Lower leg skin (tissue), 4 donors: ENCODE measurements around the gene RPL37. TPM values are rescaled to one million over a fixed set of nuclear protein-coding genes. Genes with fewer than 3 reads are reported as not detected.

Experiments used
- DNase-seq, 2 donors: peaks; one replicate each; pipeline ENCODE4 v3.0.0-alpha.2; 2019; ENCODE audit warnings: low spot score in 2 of 2
- H3K4me3 ChIP-seq: fragments of 200-600 bp; sonication (generic); 2 replicates; pipeline ENCODE4 v1.5.1; 2017; ENCODE audit warnings: mild to moderate bottlenecking, low read depth; ENCODE audit not compliant: poor library complexity, severe bottlenecking
- POLR2A ChIP-seq, 2 donors: fragments of 450-650 bp; IDR thresholded peaks; one replicate each; pipeline ENCODE4 v1.6.1; 2016 to 2017; ENCODE audit warnings: antibody characterized with exemption in 2 of 2, mild to moderate bottlenecking in 1 of 2, moderate library complexity in 1 of 2
- WGBS, 2 donors: methylation state at CpG; one replicate each; pipeline ENCODE4 v1.1.5; 2018; 5-methylcytosine and 5-hydroxymethylcytosine counted together
- intact Hi-C: fragments of 100-400 bp; cut with DNase I; formaldehyde crosslinking; loops from one replicate; pipeline ENCODE4 v1.15.0; 2023; ENCODE audit warnings: low total_unique reads
- total RNA-seq, 4 donors: library from RNA; depleted of rRNA; stranded (reverse); fragments of >200 nt; gene quantifications; one replicate each; pipeline ENCODE4 v1.1.0, GENCODE V29; 2016
- TF ChIP-seq, protein P1 (sequence below), 3 donors: fragments of 450-650 bp; IDR thresholded peaks; one replicate each; pipeline ENCODE4 v1.5.1; 2016; ENCODE audit warnings: antibody characterized with exemption in 3 of 3, mild to moderate bottlenecking in 3 of 3, moderate library complexity in 2 of 3

Gene RPL37
- total RNA-seq, 4 donors from 2014 or later: 202 to 750 (median 389) TPM

DNA sequence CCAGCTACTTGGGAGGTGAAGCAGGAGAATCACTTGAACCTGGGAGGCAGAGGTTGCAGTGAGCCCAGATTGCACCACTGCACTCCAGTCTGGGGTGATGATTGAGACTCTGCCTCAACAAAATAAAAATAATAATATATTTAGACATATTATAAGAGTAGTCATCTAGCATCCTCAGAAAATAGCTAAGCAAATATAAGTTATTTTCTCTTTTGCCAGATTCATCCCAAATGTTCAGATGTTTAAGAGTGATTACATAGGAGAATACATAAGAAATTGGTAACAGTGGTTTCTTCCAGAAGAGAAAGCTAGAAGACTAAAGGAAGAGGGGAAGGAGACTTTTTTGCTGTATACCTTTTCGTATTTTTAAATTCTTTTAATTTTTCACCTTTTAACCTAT lies 56.9 kb downstream of the RPL37 start:
- no peak for DNase-seq
- TF ChIP-seq, protein P1, sequence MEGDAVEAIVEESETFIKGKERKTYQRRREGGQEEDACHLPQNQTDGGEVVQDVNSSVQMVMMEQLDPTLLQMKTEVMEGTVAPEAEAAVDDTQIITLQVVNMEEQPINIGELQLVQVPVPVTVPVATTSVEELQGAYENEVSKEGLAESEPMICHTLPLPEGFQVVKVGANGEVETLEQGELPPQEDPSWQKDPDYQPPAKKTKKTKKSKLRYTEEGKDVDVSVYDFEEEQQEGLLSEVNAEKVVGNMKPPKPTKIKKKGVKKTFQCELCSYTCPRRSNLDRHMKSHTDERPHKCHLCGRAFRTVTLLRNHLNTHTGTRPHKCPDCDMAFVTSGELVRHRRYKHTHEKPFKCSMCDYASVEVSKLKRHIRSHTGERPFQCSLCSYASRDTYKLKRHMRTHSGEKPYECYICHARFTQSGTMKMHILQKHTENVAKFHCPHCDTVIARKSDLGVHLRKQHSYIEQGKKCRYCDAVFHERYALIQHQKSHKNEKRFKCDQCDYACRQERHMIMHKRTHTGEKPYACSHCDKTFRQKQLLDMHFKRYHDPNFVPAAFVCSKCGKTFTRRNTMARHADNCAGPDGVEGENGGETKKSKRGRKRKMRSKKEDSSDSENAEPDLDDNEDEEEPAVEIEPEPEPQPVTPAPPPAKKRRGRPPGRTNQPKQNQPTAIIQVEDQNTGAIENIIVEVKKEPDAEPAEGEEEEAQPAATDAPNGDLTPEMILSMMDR (IDR thresholded peaks at IDR 0.05): no peak
- no peak overlapping the region for H3K4me3 ChIP-seq
- 95 to 98% methylated on average over 1 of the region's 1 CpG for WGBS, 2 donors
- intact Hi-C loops: no loop called here

DNA sequence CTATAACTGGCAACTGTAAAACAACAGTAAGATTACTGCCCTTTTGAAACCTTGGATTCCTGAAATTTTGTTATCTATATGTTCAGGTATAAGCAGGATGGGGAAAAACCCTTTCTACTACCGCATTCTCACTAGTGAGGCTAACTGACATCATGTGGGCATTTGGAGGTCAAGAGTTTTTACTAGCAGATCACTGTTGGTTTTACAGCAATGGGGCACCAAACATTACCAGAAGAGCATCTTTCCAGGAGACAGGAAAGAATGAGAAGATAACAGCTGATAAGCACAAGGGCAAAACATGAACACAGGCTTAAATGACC lies 58.4 kb downstream of the RPL37 start:
- WGBS, 2 donors: 85 to 98% methylated on average over 1 of the region's 1 CpG
- TF ChIP-seq, protein P1 (IDR thresholded peaks at IDR 0.05): no peak
- no peak for TF ChIP-seq POLR2A (IDR thresholded peaks at IDR 0.05)
- intact Hi-C loops: no loop called here
- DNase-seq: no peak
- no peak overlapping the region for H3K4me3 ChIP-seq

GRCh38 chr5:40775846-40776657 lies 59.0 kb downstream of the RPL37 start:
- no peak overlapping the region for H3K4me3 ChIP-seq
- intact Hi-C loops: no loop called here
- WGBS, 2 donors: 59 to 61% methylated on average over 6 of the region's 6 CpGs
- no peak for DNase-seq
- TF ChIP-seq, protein P1 (IDR thresholded peaks at IDR 0.05): no peak
- TF ChIP-seq POLR2A (IDR thresholded peaks at IDR 0.05): no peak

Other genes starting within 250 kb of the RPL37 start
- 10 to 100 TPM; 14.6 to 27.3 (median 20.8) TPM for gene PTGER4, start 155.3 kb downstream of the RPL37 start, total RNA-seq
- gene TTC33, start 79.3 kb downstream of the RPL37 start, total RNA-seq: 10 to 100 TPM in 2 of 4 donors, 1 to 10 TPM in 2; 8.7 to 13.1 (median 11.0) TPM
- gene PRKAA1, start 36.8 kb downstream of the RPL37 start, total RNA-seq: 10 to 100 TPM; 44.8 to 60.0 (median 54.9) TPM
- 1 to 10 TPM; 2.2 to 5.4 (median 3.6) TPM for gene CARD6, start 6.1 kb upstream of the RPL37 start, total RNA-seq
- gene C7, start 74.3 kb upstream of the RPL37 start, total RNA-seq: 10 to 100 TPM in 2 of 4 donors, 1 to 10 TPM in 2; 7.8 to 47.7 (median 15.2) TPM
- not detected for gene MROH2B, start 236.1 kb upstream of the RPL37 start, total RNA-seq